IMR-90 (cell line): Measurements from ENCODE around the gene METTL22. TPM values are rescaled to one million over a fixed set of nuclear protein-coding genes. Genes with fewer than 3 reads are reported as not detected.

Experiments used
- ATAC-seq: fragments of 200-7000 bp; cut with Tn5 transposase; 2 replicates; pipeline ENCODE4 v1.9.1; 2020; ENCODE audit warnings: low read depth, mild to moderate bottlenecking, moderate library complexity
- BruUV-seq: library from RNA; stranded (reverse); fragments of 400-500 nt; replicated peaks from 2 replicates; lab custom pipeline; 2021; lab: Mats Ljungman, UMichigan
- CTCF ChIA-PET: fragments of 300-600 bp; formaldehyde crosslinking; extraction: SDS; loops from one replicate; lab custom pipeline; 2021; ENCODE audit warnings: antibody characterized with exemption; lab: Yijun Ruan, JAX
- POLR2A ChIA-PET: fragments of 300-600 bp; sonication (Branson Sonifier 250); formaldehyde crosslinking; loops from one replicate; lab custom pipeline; 2022; ENCODE audit warnings: antibody characterized with exemption; ENCODE audit not compliant: unreplicated experiment; lab: Charles Lee
- DNase-seq: peaks from one replicate; pipeline ENCODE4 v3.0.0; 2013
- H2AFZ ChIP-seq: replicated peaks from 2 replicates; pipeline ENCODE3; 2013; ENCODE audit warnings: low read length, mild to moderate bottlenecking; ENCODE audit not compliant: poor library complexity
- H2AK5ac ChIP-seq: 2 replicates; pipeline ENCODE4 v1.6.1; 2013; ENCODE audit warnings: low read depth, low read length, inconsistent platforms
- H2AK9ac ChIP-seq: replicated peaks from 2 replicates; pipeline ENCODE3; 2013; ENCODE audit warnings: mild to moderate bottlenecking, low read depth, low read length, moderate library complexity; ENCODE audit not compliant: poor library complexity
- H2BK120ac ChIP-seq: 2 replicates; pipeline ENCODE4 v1.6.1; 2013; ENCODE audit warnings: low read depth, low read length, inconsistent platforms
- H2BK15ac ChIP-seq: 3 replicates; pipeline ENCODE4 v1.6.1; 2013; ENCODE audit warnings: low read depth, low read length, inconsistent platforms
- H2BK20ac ChIP-seq: 2 replicates; pipeline ENCODE4 v1.6.1; 2013; ENCODE audit warnings: low read depth, mild to moderate bottlenecking, inconsistent platforms, low read length, moderate library complexity
- H2BK5ac ChIP-seq: 2 replicates; pipeline ENCODE4 v1.6.1; 2013; ENCODE audit warnings: mild to moderate bottlenecking, low read depth, low read length, inconsistent platforms; ENCODE audit not compliant: poor library complexity, severe bottlenecking
- H3K14ac ChIP-seq: replicated peaks from 2 replicates; pipeline ENCODE4 v1.6.1; 2013; ENCODE audit warnings: low read depth, low read length, inconsistent platforms
- H3K18ac ChIP-seq: 2 replicates; pipeline ENCODE4 v1.6.1; 2013; ENCODE audit warnings: low read depth, low read length, control low read depth
- H3K23ac ChIP-seq: 2 replicates; pipeline ENCODE4 v1.6.1; 2013; ENCODE audit warnings: low read depth, low read length, inconsistent platforms
- H3K27ac ChIP-seq: 2 replicates; pipeline ENCODE4 v1.5.1; 2013; ENCODE audit warnings: mild to moderate bottlenecking, control low read depth, low read length; ENCODE audit not compliant: insufficient read depth
- H3K27me3 ChIP-seq: 2 replicates; pipeline ENCODE4 v1.6.1; 2013; ENCODE audit warnings: low read length; ENCODE audit not compliant: control insufficient read depth, insufficient read depth
- H3K36me3 ChIP-seq: 2 replicates; pipeline ENCODE4 v1.6.1; 2013; ENCODE audit warnings: low read length, mixed read lengths; ENCODE audit not compliant: control insufficient read depth, insufficient read depth
- H3K4ac ChIP-seq: 2 replicates; pipeline ENCODE4 v1.6.1; 2013; ENCODE audit warnings: low read depth, low read length, inconsistent platforms
- H3K4me1 ChIP-seq: 2 replicates; pipeline ENCODE4 v1.6.1; 2013; ENCODE audit warnings: low read length, mixed read lengths; ENCODE audit not compliant: control insufficient read depth, insufficient read depth
- H3K4me2 ChIP-seq: 2 replicates; pipeline ENCODE4 v1.6.1; 2013; ENCODE audit warnings: low read depth, mild to moderate bottlenecking, control low read depth, low read length, moderate library complexity
- H3K4me3 ChIP-seq: 2 replicates; pipeline ENCODE4 v1.5.1; 2013; ENCODE audit warnings: low read depth, mild to moderate bottlenecking, control low read depth, low read length, moderate library complexity; ENCODE audit not compliant: insufficient read depth
- H3K56ac ChIP-seq: 2 replicates; pipeline ENCODE4 v1.6.1; 2013; ENCODE audit warnings: low read length, inconsistent platforms; ENCODE audit not compliant: insufficient read depth; ENCODE audit errors: extremely low read depth
- H3K79me1 ChIP-seq, 2 experiments: 2 replicates each; pipeline ENCODE4 v1.6.1; 2013; ENCODE audit warnings: low read length in 2 of 2, inconsistent platforms in 1 of 2, low read depth in 1 of 2
- H3K9ac ChIP-seq: 2 replicates; pipeline ENCODE4 v1.6.1; 2013; ENCODE audit warnings: low read depth, low read length, control low read depth
- H3K9me1 ChIP-seq: 2 replicates; pipeline ENCODE4 v1.6.1; 2013; ENCODE audit warnings: low read length, inconsistent platforms; ENCODE audit not compliant: insufficient read depth
- H3K9me3 ChIP-seq: 2 replicates; pipeline ENCODE4 v1.6.1; 2013; ENCODE audit warnings: low read length; ENCODE audit not compliant: control insufficient read depth, insufficient read depth
- H4K20me1 ChIP-seq: 2 replicates; pipeline ENCODE4 v1.6.1; 2013; ENCODE audit warnings: low read length, inconsistent platforms; ENCODE audit not compliant: insufficient read depth
- H4K5ac ChIP-seq: 2 replicates; pipeline ENCODE4 v1.6.1; 2013; ENCODE audit warnings: mild to moderate bottlenecking, low read depth, low read length, control low read depth
- H4K8ac ChIP-seq, 2 experiments: 2 replicates each; pipeline ENCODE4 v1.6.1; 2013; ENCODE audit warnings: low read depth in 2 of 2, low read length in 2 of 2, control low read depth in 1 of 2, inconsistent platforms in 1 of 2
- H4K91ac ChIP-seq: 2 replicates; pipeline ENCODE4 v1.6.1; 2013; ENCODE audit warnings: low read depth, low read length, inconsistent platforms; ENCODE audit not compliant: insufficient read depth
- SMC3 ChIP-seq: fragments of 150-350 bp; IDR thresholded peaks from 2 replicates; pipeline ENCODE4 v1.6.1; 2016; ENCODE audit warnings: low read depth, mild to moderate bottlenecking, antibody characterized with exemption, low read length, moderate library complexity
- WGBS, 2 experiments: methylation state at CpG; one replicate each; pipeline versions ENCODE4 v1.1.5 to v1.1.7; 2013; ENCODE audit warnings: missing lambda C conversion rate in 2 of 2; ENCODE audit not compliant: insufficient read length in 1 of 2; ENCODE audit errors: extremely low coverage in 2 of 2; 5-methylcytosine and 5-hydroxymethylcytosine counted together
- dilution Hi-C: fragments of 300-500 bp; cut with HindIII; formaldehyde crosslinking; loops from one replicate; pipeline ENCODE4 v1.14.3; 2018; ENCODE audit warnings: low sequenced_read_pairs; ENCODE audit not compliant: unreplicated experiment
- in situ Hi-C: fragments of 300-500 bp; cut with MboI; formaldehyde crosslinking; loops from 3 replicates; pipeline ENCODE4 v1.14.3; 2019; ENCODE audit warnings: low sequenced_read_pairs, inconsistent platforms, mixed read lengths
- intact Hi-C: fragments of 100-400 bp; cut with micrococcal nuclease; formaldehyde crosslinking; loops from 2 replicates; pipeline ENCODE4 v1.10.0; 2022
- polyA plus RNA-seq, 3 experiments: library from polyadenylated mRNA; depleted of rRNA; stranded (reverse); fragments of >200 nt; gene quantifications; 2 replicates each; pipeline ENCODE4 v1.2.3, GENCODE V29; 2012; ENCODE audit warnings: low replicate concordance in 1 of 3
- total RNA-seq: library from RNA; depleted of rRNA; stranded (reverse); fragments of >200 nt; gene quantifications from 2 replicates; pipeline ENCODE4 v1.2.3, GENCODE V29; 2012

The METTL22 gene
- total and polyA plus RNA-seq, 2 of the 4 experiments (the other 2 are of a cell fraction): 27.2 to 51.2 TPM

DNA sequence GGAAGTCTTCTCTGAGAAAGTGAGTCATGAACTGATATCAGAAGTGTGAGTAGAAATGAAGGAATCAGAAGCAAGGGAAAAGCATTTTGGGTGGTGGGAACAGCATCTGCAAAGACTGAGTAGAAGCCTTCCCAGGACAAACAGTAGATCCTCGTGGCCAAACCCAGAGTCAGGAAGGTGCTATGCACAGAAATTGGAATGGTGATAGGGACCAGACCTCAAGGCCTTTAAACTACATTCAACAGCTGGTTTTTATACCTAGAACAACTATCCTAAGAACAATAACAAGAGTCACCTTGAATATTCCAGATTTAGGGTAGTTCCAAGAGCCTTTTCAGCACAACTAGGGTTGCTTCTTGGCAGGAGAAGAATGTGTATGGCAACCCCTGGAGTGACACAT lies 68.2 kb downstream of the METTL22 start:
- Histone ChIP-seq H3K9me3 (peaks cover 8% of the 10 kb centered on the region), H3K18ac (no peak overlapping the region), H4K20me1 (no peaks in the 10 kb centered on the region), H3K4me2 (no peak overlapping the region), H3K27me3 (no peaks in the 10 kb centered on the region), H3K27ac (no peak overlapping the region), H3K4me3 (no peak overlapping the region), H3K4ac (no peak overlapping the region), H3K4me1 (no peaks in the 10 kb centered on the region), H3K56ac (no peak overlapping the region), H2BK5ac (no peak overlapping the region), H3K9me1 (no peaks in the 10 kb centered on the region), H3K79me1 (no peaks in the 10 kb centered on the region), H2AK5ac (no peak overlapping the region), H2AFZ (no peak overlapping the region), H3K14ac (no peak overlapping the region), H3K36me3 (no peaks in the 10 kb centered on the region), H4K8ac (no peak overlapping the region), H4K91ac (no peak overlapping the region), H2BK120ac (no peak overlapping the region), H2BK20ac (no peak overlapping the region), H2BK15ac (no peak overlapping the region), H3K9ac (no peak overlapping the region), H2AK9ac (no peak overlapping the region), H4K5ac (no peak overlapping the region), H3K23ac (no peak overlapping the region)
- ATAC-seq (no peak), DNase-seq (no peak)
- TF ChIP-seq SMC3: no peak
- dilution Hi-C loops: no loop called here
- no CpG with 5 or more reads among the region's 1 CpG for WGBS, 2 experiments
- no TSS peak for BruUV-seq
- ChIA-PET POLR2A (no interaction called here), CTCF (no interaction called here)
- intact Hi-C loops: no loop called here
- in situ Hi-C loops: no loop called here
